Common myeloid progenitor, CD34-positive (primary cell): Measurements from ENCODE around the gene KCNH2.
"Not testable (repeated sequence)": the region's sequence is repeated elsewhere in the genome, so short reads cannot be mapped to it uniquely, and the experiment has no call there.

Experiments
- CTCF ChIA-PET: fragments of 350-600 bp; sonication (Branson Sonifier 250); formaldehyde crosslinking; loops from one replicate; lab custom pipeline; 2021; ENCODE audit warnings: antibody characterized with exemption; lab: Charles Lee
- POLR2A ChIA-PET: fragments of 350-600 bp; sonication (Branson Sonifier 250); formaldehyde crosslinking; loops from one replicate; lab custom pipeline; 2021; ENCODE audit warnings: antibody characterized with exemption; lab: Charles Lee
- DNase-seq, 3 donors: peaks; one replicate each; pipeline versions ENCODE4 v3.0.0 to v3.0.0-alpha.2; 2013
- H3K27ac ChIP-seq, 2 experiments: 1 replicate in 1 of 2; 2 replicates in 1 of 2; pipeline ENCODE4 v1.7.0; 2013; ENCODE audit warnings: inconsistent platforms in 2 of 2, low read length in 2 of 2, mild to moderate bottlenecking in 2 of 2, low read depth in 1 of 2, moderate library complexity in 1 of 2; ENCODE audit not compliant: severe bottlenecking in 2 of 2, insufficient read depth in 1 of 2, poor library complexity in 1 of 2
- H3K27me3 ChIP-seq, 5 experiments: replicated peaks in 2 of 5; 1 replicate in 3 of 5; 2 replicates in 2 of 5; pipeline versions ENCODE4 v1.6.1 to v1.7.0; 2013; ENCODE audit warnings: low read length in 4 of 5, mild to moderate bottlenecking in 2 of 5, moderate library complexity in 2 of 5, inconsistent platforms in 1 of 5; ENCODE audit not compliant: insufficient read depth in 5 of 5, control insufficient read depth in 4 of 5
- H3K36me3 ChIP-seq, 4 experiments: 1 replicate in 2 of 4; 2 replicates in 2 of 4; pipeline versions ENCODE4 v1.6.1 to v1.7.0; 2013; ENCODE audit warnings: low read length in 3 of 4, control low read depth in 1 of 4, mild to moderate bottlenecking in 1 of 4; ENCODE audit not compliant: control insufficient read depth in 4 of 4, insufficient read depth in 4 of 4
- H3K4me1 ChIP-seq, 4 experiments: 1 replicate in 3 of 4; 2 replicates in 1 of 4; pipeline versions ENCODE4 v1.6.1 to v1.7.1; 2013; ENCODE audit warnings: low read length in 3 of 4, mild to moderate bottlenecking in 3 of 4, control low read depth in 1 of 4, inconsistent platforms in 1 of 4, moderate library complexity in 1 of 4; ENCODE audit not compliant: control insufficient read depth in 4 of 4, insufficient read depth in 4 of 4; ENCODE audit errors: control extremely low read depth in 1 of 4
- H3K4me3 ChIP-seq, 7 experiments: 1 replicate in 4 of 7; 2 replicates in 3 of 7; pipeline versions ENCODE4 v1.5.1 to v1.7.0; 2013; ENCODE audit warnings: mild to moderate bottlenecking in 7 of 7, low read length in 6 of 7, moderate library complexity in 6 of 7, inconsistent platforms in 2 of 7, low read depth in 2 of 7, control low read depth in 1 of 7; ENCODE audit not compliant: insufficient read depth in 4 of 7, control insufficient read depth in 1 of 7; ENCODE audit errors: extremely low read depth in 1 of 7
- H3K9me3 ChIP-seq, 5 experiments: 1 replicate in 4 of 5; 2 replicates in 1 of 5; pipeline versions ENCODE4 v1.6.1 to v1.7.1; 2013; ENCODE audit warnings: low read length in 4 of 5, mild to moderate bottlenecking in 2 of 5, inconsistent platforms in 1 of 5, low read depth in 1 of 5, moderate library complexity in 1 of 5; ENCODE audit not compliant: control insufficient read depth in 4 of 5, insufficient read depth in 2 of 5; ENCODE audit errors: control extremely low read depth in 1 of 5
- WGBS: methylation state at CpG from one replicate; pipeline ENCODE4 v1.1.5; 2013; ENCODE audit not compliant: insufficient coverage; 5-methylcytosine and 5-hydroxymethylcytosine counted together

Gene KCNH2

DNA sequence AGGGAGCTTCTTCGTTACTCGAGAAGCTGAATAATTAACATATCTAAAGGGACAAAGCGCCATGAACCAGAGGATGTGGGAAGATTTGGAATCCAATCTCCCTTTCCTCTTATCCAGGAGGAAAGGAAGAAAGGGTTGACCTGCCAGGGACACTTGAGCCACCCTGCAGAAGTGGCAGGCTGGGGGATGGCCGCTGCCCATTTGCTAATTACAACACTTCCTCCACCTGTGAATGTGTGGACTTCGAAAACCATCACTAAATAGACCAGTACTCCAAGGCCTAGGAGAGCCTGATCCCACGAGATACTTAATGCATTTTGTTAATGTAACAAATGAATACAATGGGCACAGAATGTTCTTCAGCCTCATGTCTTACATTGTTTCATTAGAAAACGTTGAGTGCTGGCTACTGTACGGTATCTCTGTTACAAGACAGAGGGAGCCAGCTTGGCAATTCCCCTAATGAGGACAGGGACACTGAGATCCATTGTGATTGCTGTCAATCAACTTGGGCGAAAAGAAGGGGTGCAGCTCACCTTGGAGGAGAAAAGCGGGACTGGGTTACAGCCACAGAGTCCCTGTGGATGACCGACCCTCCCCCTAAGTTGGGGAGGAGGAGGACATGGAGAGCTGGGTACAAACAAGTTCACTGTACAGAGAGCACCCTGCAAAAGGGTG, 66.4 kb downstream of the KCNH2 start:
- no peaks in the 10 kb centered on the region for H3K36me3 ChIP-seq
- WGBS = 96% methylated on average over 6 of the region's 11 CpGs
- no peak overlapping the region for H3K4me3 ChIP-seq
- no peak overlapping the region for H3K27ac ChIP-seq
- peaks cover 0 to 40% (median 15%) of the 10 kb centered on the region in 5 experiments for H3K27me3 ChIP-seq
- POLR2A ChIA-PET = interaction anchor here (1.4 to 1.5 kb wide), 2 partner anchors 10 to 19 kb away, joined by 3 read pairs; no protein-coding TSS in a partner anchor
- DNase-seq = no peak
- peaks cover 0 to 12% (median 10%) of the 10 kb centered on the region in 4 experiments for H3K4me1 ChIP-seq
- no peaks in the 10 kb centered on the region for H3K9me3 ChIP-seq
- CTCF ChIA-PET = interaction anchor here (0.9 to 2.3 kb wide), 14 partner anchors 8 to 79 kb away, joined by 3 to 8 read pairs (median 4); partner anchors contain the start of gene NOS3

DNA sequence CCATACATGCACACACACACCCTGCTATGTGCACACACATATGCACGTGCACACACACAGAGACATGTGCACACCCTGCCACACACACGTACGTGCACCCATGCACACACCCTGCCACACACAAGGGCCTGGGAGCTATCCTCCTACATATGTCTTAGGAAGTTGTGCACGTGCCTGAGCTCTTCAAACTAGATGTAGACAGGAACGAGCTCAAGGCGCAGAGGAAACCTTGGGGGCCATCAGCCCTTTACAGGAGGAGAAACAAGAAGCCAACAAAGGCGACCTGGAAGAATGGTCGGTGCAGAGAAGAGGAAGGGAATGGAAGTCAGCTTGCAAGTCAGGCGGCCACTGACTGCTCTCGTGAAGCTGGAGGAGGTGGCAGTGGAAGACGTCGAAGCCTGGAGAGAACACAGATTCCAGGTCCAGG, 67.1 kb downstream of the KCNH2 start:
- WGBS = 45% methylated on average over 12 of the region's 12 CpGs
- CTCF ChIA-PET = interaction anchor here (0.9 to 2.3 kb wide), 10 partner anchors 8 to 75 kb away, joined by 3 to 6 read pairs (median 4); no protein-coding TSS in a partner anchor
- POLR2A ChIA-PET = interaction anchor here (0.5 to 1.5 kb wide), 2 partner anchors 20 to 118 kb away, joined by 3 read pairs; no protein-coding TSS in a partner anchor

DNA sequence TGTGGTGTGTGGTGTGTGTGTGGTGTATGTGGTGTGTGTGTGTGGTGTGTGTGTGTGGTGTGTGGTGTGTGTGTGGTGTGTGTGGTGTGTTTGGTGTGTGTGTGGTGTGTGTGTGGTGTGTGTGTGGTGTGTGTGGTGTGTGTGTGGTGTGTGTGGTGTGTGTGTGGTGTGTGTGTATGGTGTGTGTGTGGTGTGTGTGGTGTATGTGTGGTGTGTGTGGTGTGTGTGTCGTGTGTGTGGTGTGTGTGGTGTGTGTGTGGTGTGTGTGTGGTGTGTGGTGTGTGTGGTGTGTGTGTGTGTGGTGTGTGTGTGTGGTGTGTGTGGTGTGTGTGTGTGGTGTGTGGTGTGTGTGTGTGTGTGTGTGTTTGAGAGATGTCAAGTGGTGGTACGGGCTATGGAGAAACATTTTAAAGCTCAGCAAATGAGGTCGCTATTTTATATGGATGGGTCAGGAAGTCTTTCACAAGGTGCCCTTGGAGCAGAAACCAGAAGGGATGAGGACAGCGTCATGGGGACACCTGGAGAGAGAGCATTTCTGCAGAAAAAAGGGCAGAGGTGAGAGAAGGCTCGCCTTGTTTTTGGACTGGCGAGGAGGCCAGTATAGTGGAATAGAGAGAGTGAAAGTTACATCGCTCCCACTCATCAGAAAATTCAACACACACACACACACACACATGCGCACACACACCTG, 67.7 kb downstream of the KCNH2 start:
- not testable (repeated sequence) for H3K36me3 ChIP-seq, H3K27ac ChIP-seq, H3K4me3 ChIP-seq, H3K9me3 ChIP-seq
- ChIA-PET POLR2A (interaction anchor here (0.5 to 1.5 kb wide), 2 partner anchors 20 to 118 kb away, joined by 3 read pairs; no protein-coding TSS in a partner anchor), CTCF (interaction anchor here (0.9 to 2.3 kb wide), 7 partner anchors 9 to 75 kb away, joined by 3 to 6 read pairs (median 4); no protein-coding TSS in a partner anchor)
- DNase-seq = peak in 2 of 3 donors; percentile 30 to 57
- Histone ChIP-seq H3K27me3 (peaks cover 0 to 31% (median 11%) of the 10 kb centered on the region in 5 experiments), H3K4me1 (peaks cover 0 to 16% (median 11%) of the 10 kb centered on the region in 4 experiments)
- WGBS = 84% methylated on average over 4 of the region's 8 CpGs

More for the DNA sequence above, 67.1 kb downstream of the KCNH2 start:
- no peak overlapping the region for H3K27ac ChIP-seq
- no peaks in the 10 kb centered on the region for H3K9me3 ChIP-seq
- H3K36me3 ChIP-seq = no peaks in the 10 kb centered on the region
- peaks cover 0 to 13% (median 10%) of the 10 kb centered on the region in 4 experiments for H3K4me1 ChIP-seq
- DNase-seq = peak in 2 of 3 donors; percentile 39 to 67
- no peak overlapping the region for H3K4me3 ChIP-seq
- H3K27me3 ChIP-seq = peaks cover 0 to 36% (median 14%) of the 10 kb centered on the region in 5 experiments

DNA sequence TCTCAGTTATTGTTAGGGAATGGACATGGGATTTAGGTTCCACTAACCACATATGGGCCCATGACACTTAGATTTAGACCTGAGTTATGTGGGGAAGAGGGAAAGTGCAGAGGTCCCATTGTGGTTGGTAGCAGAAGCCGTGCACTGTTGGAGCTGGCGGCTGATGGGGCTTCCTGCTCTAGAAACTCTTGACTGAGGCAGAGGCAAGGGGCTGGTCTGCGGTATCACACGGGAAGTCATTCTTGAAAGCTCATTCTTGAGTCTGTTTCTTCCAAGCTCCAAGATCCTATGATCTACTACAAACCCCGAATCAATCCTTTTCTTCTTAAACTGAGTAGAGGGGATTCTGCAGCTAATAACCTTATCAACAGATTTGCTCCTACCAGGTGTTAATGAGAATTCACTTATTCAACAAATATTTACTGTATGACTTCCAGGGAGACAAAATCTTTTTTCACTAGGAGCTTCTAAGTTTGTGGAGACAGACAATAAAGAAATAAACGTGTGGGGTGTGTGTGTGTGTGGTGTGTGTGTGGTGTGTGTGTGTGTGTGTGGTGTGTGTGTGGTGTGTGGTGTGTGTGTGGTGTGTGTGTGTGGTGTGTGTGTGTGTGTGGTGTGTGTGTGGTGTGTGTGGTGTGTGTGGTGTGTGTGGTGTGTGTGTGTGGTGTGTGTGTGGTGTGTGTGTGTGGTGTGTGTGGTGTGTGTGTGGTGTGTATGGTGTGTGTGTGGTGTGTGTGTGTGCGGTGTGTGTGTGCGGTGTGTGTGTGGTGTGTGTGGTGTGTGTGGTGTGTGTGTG, 68.7 kb downstream of the KCNH2 start:
- peak; percentile 54 to 89 (median 82) for DNase-seq
- Histone ChIP-seq H3K4me1 (peaks cover 0 to 26% (median 14%) of the 10 kb centered on the region in 4 experiments), H3K27me3 (peaks cover 0 to 29% (median 11%) of the 10 kb centered on the region in 5 experiments), H3K4me3 (no peak overlapping the region), H3K27ac (no peak overlapping the region), H3K9me3 (no peaks in the 10 kb centered on the region), H3K36me3 (no peaks in the 10 kb centered on the region)
- ChIA-PET CTCF (interaction anchor here (0.8 to 2.1 kb wide), 9 partner anchors 12 to 66 kb away, joined by 3 to 8 read pairs (median 3); no protein-coding TSS in a partner anchor), POLR2A (no interaction called here)
- 7% methylated on average over 5 of the region's 8 CpGs for WGBS

DNA sequence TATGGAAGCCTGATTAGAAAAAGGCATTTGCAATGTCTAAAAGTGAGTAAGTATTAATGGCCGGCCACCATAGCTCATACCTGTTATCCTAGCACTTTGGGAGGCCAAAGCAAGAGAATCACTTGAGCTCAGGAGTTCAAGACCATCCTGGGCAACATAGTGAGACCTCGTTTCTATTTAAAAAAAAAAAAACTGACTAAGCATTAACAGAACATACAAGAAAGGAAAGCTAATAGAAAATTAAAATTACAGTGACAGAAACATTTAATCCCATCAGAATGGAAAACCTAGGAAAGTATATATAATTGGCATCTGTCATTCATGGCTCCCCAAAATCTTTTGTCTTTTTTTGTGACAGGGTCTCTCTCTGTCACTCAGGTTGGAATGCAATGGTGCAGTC, 69.9 kb downstream of the KCNH2 start:
- ChIA-PET CTCF (interaction anchor here (0.6 to 2.1 kb wide), 6 partner anchors 8 to 129 kb away, joined by 3 to 8 read pairs (median 4); no protein-coding TSS in a partner anchor), POLR2A (no interaction called here)
- DNase-seq = no peak
- peaks cover 0 to 23% (median 6%) of the 10 kb centered on the region in 5 experiments for H3K27me3 ChIP-seq
- no peaks in the 10 kb centered on the region for H3K36me3 ChIP-seq
- WGBS = no CpG with 5 or more reads among the region's 2 CpGs
- H3K9me3 ChIP-seq = no peaks in the 10 kb centered on the region
- peaks cover 0 to 38% (median 24%) of the 10 kb centered on the region in 4 experiments for H3K4me1 ChIP-seq
- no peak overlapping the region for H3K4me3 ChIP-seq
- H3K27ac ChIP-seq = no peak overlapping the region
